ENCODE measurements around the gene PSMF1. TPM values are rescaled to one million over a fixed set of nuclear protein-coding genes. Genes with fewer than 3 reads are reported as not detected.

PSMF1 gene
- total and polyA plus RNA-seq, 4 donors = 43.6 to 126 (median 83.8) TPM

DNA sequence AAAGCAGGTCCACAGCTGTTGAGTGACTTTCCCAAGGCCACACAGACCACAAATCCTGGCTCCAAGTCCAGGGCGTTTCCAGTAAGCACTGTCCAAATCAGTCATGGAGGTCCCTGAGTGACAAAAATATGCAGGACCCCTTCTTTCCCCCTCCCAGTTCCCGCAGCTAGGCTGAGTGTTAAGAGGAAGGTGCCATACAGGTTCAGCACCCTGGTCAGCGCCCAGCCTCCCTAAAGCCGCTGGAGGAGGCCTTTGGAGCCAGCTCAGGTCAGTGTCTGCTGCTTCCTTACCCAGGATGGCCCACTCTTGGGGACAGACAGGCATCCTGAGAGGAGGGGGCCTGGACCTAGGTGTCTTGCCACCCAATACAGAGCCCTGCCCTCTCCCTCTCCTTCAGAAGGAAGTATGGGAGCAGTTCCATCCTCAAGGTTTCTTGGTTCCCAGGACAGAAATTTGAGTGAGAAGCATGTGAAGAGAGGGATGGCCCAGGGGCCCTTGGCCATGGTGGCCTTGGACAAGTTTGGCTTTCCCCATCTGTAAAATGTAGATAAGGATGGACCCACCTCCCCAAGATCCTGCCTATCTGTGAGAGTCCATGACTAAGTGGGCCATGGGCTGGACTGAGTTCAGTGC lies 53.2 kb downstream of the PSMF1 start:
- Histone ChIP-seq H3K27ac (ENCODE audit: low read depth in 1 of 2, low read length in 2 of 2) (no peak overlapping the region), H3K9ac (ENCODE audit: low read depth in 1 of 2, low read length in 2 of 2) (no peak overlapping the region), H3K9me3 (ENCODE audit: control insufficient read depth in 4 of 4, low read length in 3 of 4) (no peaks in the 10 kb centered on the region), H3K27me3 (ENCODE audit: control insufficient read depth in 4 of 4, insufficient read depth in 4 of 4, low read length in 3 of 4) (no peaks in the 10 kb centered on the region), H3K4me1 (ENCODE audit: control insufficient read depth in 4 of 4, insufficient read depth in 4 of 4, low read length in 3 of 4) (peaks cover 0 to 10% (median 0%) of the 10 kb centered on the region in 4 donors), H3K4me3 (ENCODE audit: low read depth in 1 of 3, low read length in 3 of 3) (no peak overlapping the region), H3K36me3 (ENCODE audit: control insufficient read depth in 4 of 4, insufficient read depth in 3 of 4, low read depth in 1 of 4, low read length in 3 of 4) (peaks cover 2 to 54% (median 31%) of the 10 kb centered on the region in 4 donors)
- peak; percentile 66 for DNase-seq (ENCODE audit: low spot score)
- WGBS = 72% methylated on average over 4 of the region's 4 CpGs
- TF ChIP-seq, protein P1, sequence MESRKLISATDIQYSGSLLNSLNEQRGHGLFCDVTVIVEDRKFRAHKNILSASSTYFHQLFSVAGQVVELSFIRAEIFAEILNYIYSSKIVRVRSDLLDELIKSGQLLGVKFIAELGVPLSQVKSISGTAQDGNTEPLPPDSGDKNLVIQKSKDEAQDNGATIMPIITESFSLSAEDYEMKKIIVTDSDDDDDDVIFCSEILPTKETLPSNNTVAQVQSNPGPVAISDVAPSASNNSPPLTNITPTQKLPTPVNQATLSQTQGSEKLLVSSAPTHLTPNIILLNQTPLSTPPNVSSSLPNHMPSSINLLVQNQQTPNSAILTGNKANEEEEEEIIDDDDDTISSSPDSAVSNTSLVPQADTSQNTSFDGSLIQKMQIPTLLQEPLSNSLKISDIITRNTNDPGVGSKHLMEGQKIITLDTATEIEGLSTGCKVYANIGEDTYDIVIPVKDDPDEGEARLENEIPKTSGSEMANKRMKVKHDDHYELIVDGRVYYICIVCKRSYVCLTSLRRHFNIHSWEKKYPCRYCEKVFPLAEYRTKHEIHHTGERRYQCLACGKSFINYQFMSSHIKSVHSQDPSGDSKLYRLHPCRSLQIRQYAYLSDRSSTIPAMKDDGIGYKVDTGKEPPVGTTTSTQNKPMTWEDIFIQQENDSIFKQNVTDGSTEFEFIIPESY (IDR thresholded peaks at IDR 0.05) = no peak
- TF ChIP-seq EGR1 (IDR thresholded peaks at IDR 0.05; ENCODE audit: low read depth in 2 of 2) = no peak
- TF ChIP-seq REST (IDR thresholded peaks at IDR 0.05) = peak; percentile 98
- no peak for TF ChIP-seq SP1 (IDR thresholded peaks at IDR 0.05)

DNA sequence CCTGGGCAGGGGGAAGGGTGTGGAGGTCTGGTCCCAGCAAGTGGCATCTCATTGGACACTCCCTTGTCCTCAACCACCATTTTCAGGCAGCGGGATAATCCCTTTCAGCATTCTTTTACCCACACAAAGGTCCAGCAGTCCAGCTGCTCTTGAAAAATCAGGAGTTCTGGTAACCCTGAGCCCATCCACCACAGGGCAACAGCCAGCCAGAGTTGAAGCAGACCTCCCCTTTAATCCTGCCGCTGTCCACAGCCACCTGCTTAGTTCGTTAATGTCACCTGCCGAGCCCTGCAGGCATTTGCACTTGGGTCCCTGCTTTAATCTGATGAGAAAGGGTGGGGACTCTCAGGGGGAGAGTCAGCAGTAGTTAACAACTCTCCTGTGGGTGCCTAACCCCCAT lies 55.3 kb downstream of the PSMF1 start:
- H3K4me1 ChIP-seq (ENCODE audit: control insufficient read depth in 4 of 4, insufficient read depth in 4 of 4, low read length in 3 of 4) = peaks cover 5 to 15% (median 11%) of the 10 kb centered on the region in 4 donors
- no peak overlapping the region for H3K9ac ChIP-seq (ENCODE audit: low read depth in 1 of 2, low read length in 2 of 2)
- 87% methylated on average over 4 of the region's 4 CpGs for WGBS
- no peak overlapping the region for H3K4me3 ChIP-seq (ENCODE audit: low read depth in 1 of 3, low read length in 3 of 3)
- no peak overlapping the region for H3K27ac ChIP-seq (ENCODE audit: low read depth in 1 of 2, low read length in 2 of 2)
- TF ChIP-seq HNF4A (conservative IDR thresholded peaks at IDR 0.05) (no peak), GABPA (IDR thresholded peaks at IDR 0.05 in 1 of 2, conservative IDR thresholded peaks at IDR 0.05 in 1 of 2) (no peak), EGR1 (IDR thresholded peaks at IDR 0.05; ENCODE audit: low read depth in 2 of 2) (no peak), RAD21 (IDR thresholded peaks at IDR 0.05) (no peak), MAX (IDR thresholded peaks at IDR 0.05) (no peak), SP1 (IDR thresholded peaks at IDR 0.05) (no peak), FOXA1 (IDR thresholded peaks at IDR 0.05) (no peak), REST (IDR thresholded peaks at IDR 0.05) (no peak), CTCF (IDR thresholded peaks at IDR 0.05; ENCODE audit: low read depth, low read length, missing input control) (no peak), TAF1 (conservative IDR thresholded peaks at IDR 0.05) (no peak), FOXA2 (IDR thresholded peaks at IDR 0.05) (no peak), YY1 (IDR thresholded peaks at IDR 0.05) (no peak), NR2F2 (IDR thresholded peaks at IDR 0.05) (no peak)
- TF ChIP-seq, protein P2, sequence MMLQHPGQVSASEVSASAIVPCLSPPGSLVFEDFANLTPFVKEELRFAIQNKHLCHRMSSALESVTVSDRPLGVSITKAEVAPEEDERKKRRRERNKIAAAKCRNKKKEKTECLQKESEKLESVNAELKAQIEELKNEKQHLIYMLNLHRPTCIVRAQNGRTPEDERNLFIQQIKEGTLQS (IDR thresholded peaks at IDR 0.05) = no peak
- TF ChIP-seq, protein P1 (IDR thresholded peaks at IDR 0.05) = no peak
- no peaks in the 10 kb centered on the region for H3K9me3 ChIP-seq (ENCODE audit: control insufficient read depth in 4 of 4, low read length in 3 of 4)
- DNase-seq (ENCODE audit: low spot score) = no peak
- H3K27me3 ChIP-seq (ENCODE audit: control insufficient read depth in 4 of 4, insufficient read depth in 4 of 4, low read length in 3 of 4) = no peaks in the 10 kb centered on the region
- H3K36me3 ChIP-seq (ENCODE audit: control insufficient read depth in 4 of 4, insufficient read depth in 3 of 4, low read depth in 1 of 4, low read length in 3 of 4) = peaks cover 2 to 34% (median 17%) of the 10 kb centered on the region in 4 donors
